ENCODE measurements around the gene CISD3.

Gene CISD3

DNA sequence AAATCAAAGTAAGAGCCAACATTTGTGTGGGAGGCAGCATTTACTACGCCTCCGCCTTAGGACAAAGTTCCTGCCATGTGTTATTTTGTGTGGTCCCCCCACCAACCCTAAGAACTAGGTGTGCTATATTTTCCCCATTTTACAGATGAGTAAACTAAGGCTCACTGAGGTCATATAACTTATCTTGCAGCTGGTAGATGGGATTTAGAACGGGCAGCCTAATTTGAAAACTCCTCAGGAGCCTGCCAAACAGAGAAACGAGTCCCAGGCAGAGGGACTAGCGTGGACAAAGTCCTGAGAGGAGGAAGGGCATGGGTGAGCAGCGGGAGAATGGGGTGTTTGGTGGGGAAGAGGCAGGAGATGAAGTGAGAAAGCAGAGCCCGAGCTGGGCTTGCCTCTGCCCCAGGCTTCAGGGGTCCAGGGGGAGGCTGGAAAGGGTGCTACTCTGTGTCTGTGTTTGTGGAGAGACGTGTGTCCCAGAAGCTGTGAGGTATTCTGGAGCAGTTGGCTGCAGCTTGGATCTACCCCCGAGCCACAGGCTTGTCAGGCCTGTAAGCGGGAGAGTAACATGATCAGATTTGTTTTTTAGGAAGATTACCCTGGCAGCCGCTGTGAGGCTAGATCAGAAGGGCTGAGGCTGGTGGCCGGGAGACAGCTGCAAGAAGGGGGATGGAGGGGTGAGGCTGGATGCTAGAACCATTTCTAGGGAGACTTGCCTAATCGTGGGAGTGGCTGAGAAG, 20.1 kb upstream of the CISD3 start:
- TF ChIP-seq, protein P1, sequence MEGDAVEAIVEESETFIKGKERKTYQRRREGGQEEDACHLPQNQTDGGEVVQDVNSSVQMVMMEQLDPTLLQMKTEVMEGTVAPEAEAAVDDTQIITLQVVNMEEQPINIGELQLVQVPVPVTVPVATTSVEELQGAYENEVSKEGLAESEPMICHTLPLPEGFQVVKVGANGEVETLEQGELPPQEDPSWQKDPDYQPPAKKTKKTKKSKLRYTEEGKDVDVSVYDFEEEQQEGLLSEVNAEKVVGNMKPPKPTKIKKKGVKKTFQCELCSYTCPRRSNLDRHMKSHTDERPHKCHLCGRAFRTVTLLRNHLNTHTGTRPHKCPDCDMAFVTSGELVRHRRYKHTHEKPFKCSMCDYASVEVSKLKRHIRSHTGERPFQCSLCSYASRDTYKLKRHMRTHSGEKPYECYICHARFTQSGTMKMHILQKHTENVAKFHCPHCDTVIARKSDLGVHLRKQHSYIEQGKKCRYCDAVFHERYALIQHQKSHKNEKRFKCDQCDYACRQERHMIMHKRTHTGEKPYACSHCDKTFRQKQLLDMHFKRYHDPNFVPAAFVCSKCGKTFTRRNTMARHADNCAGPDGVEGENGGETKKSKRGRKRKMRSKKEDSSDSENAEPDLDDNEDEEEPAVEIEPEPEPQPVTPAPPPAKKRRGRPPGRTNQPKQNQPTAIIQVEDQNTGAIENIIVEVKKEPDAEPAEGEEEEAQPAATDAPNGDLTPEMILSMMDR (IDR thresholded peaks at IDR 0.05; ENCODE audit: insufficient read depth, missing control alignments), result no peak
- no peak for FAIRE-seq

DNA sequence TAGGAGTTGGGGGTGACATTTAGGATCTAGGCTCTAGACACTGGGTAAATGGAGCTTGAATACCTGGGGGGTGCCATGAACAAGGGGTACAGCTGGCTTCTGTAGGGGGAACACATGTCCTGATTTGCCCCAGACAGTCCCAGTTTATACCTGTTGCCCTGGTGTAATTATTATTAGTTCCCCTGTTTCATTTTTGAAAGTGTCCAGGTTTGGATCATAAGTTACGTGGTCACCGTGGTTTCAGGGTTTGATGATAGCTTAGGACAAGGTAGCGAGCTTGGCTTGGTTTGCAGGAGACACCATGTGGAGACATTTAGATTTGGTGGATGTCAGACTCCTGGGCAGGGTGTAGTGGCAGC, 19.6 kb upstream of the CISD3 start:
- TF ChIP-seq, protein P1 (IDR thresholded peaks at IDR 0.05; ENCODE audit: insufficient read depth, missing control alignments), result no peak
- no peak for FAIRE-seq
- no peak for DNase-seq (ENCODE audit: insufficient read length, low spot score)

More for the DNA sequence above, 20.1 kb upstream of the CISD3 start:
- DNase-seq (ENCODE audit: insufficient read length, low spot score), result no peak

DNA sequence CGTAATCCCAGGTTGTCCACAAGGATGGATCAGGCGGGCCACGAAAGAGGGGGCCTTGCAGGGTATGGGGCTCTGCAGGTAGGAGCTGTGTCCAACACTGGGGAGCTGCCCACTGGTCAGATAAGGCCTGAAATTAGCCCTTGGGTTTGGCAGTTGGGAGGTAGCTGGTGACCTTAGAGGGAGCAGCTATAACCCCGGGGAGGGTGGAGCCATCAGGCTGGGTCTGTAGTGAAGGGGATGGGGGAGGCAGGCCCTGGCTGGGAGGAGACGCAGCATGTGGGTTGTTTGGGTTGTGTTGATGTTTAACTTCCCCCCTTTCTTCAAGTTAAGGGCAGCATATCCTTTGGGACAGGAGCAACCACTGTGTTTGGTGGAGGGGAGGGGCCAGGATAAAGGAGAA, 19.2 kb upstream of the CISD3 start:
- no peak for FAIRE-seq
- TF ChIP-seq, protein P1 (IDR thresholded peaks at IDR 0.05; ENCODE audit: insufficient read depth, missing control alignments), result no peak
- no peak for DNase-seq (ENCODE audit: insufficient read length, low spot score)

DNA sequence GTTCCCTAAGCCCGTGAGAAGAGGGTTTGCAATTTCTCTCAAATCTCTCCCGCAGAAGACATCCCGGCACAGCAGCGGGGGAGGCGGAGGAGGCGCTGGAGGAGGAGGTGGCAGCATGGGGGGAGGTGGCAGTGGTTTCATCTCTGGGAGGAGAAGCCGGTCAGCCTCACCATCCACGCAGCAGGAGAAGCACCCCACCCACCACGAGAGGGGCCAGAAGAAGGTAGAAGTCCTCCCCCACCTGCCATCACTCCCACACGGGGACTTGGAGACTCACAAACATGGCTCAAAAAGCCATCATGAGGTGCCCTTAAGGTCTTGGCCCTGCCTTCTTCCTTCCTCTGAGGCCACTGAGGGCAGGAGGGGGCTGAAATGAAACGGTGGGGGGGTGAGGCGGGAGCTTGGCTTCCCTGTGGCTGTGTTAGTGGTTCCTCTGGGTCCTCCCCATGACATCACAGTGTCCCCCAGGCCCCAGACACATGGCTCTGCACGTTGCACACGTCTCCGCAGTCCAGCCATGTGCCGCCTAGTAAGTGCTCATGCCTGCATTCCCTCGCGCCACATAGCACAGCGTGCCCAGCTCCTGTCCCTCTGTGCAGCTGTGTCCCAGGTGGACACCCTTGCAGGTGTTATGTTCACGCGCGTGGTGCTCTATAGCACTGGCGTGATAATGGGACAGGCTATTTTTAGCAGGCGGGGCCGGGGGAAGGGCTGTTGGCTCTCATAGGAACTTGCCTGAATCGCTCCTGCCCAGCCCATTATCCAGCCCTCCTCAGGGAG, 18.2 kb upstream of the CISD3 start:
- TF ChIP-seq, protein P1 (IDR thresholded peaks at IDR 0.05; ENCODE audit: insufficient read depth, missing control alignments), result no peak
- no peak for FAIRE-seq
- no peak for DNase-seq (ENCODE audit: insufficient read length, low spot score)

DNA sequence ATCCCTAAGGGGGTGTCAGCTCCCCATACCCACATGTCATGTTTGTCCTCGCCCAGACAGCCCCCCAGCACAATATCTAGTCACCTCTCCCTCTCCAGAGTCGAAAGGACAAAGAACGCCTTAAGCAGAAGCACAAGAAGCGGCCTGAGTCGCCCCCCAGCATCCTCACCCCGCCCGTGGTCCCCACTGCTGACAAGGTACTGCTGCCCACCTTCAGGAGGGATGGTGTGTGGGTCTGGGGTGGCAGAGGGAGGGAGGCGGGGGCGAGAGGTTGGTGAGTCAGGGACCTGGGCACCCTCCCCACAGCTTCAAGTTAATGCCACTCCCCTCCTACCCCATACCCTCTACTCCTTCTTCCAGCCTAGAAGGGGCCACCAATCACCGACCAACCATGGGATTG, 17.5 kb upstream of the CISD3 start:
- TF ChIP-seq, protein P1 (IDR thresholded peaks at IDR 0.05; ENCODE audit: insufficient read depth, missing control alignments), result no peak
- no peak for FAIRE-seq

DNA sequence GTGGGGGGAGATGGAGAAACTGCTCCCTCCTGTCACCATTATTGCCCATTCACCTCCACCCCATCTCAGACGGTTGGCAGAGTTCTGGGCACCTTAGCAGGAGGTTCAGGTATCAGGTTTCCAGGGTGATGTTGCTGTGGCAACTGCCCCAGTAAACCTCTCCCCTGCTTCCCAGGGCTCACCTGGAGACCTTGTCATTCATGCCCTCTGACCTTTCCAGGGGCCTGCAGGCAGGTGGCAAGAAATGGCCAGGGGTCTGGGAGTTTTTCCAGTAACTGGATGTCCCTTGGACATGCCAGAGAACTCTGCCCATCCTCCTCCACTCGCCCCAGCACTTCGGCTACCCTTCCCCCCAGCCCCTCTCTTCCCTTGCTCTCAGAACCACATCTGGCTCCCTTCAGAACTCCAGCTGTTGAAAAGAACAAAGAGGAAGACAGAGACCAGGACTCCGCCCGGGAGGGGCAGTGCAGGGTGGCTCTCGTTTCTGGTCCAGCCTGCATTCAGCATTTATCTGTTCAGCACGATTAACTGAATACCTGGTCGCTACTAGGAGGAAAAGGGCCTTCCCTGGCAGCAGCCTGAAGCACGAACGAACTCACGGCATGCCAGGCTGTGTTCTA, 16.6 kb upstream of the CISD3 start:
- no peak for FAIRE-seq
- TF ChIP-seq, protein P1 (IDR thresholded peaks at IDR 0.05; ENCODE audit: insufficient read depth, missing control alignments), result no peak
- DNase-seq (ENCODE audit: insufficient read length, low spot score), result no peak

More for the DNA sequence above, 17.5 kb upstream of the CISD3 start:
- no peak for DNase-seq (ENCODE audit: insufficient read length, low spot score)

Measured in D721Med (cell line).